ENCODE results near the gene GLT1D1.

GLT1D1 gene

GRCh38 chr12:128856035-128856790, 2.9 kb downstream of the GLT1D1 start:
- DNase-seq = no peak

- DNase-seq = no peak
Measured at GRCh38 chr12:128856791-128857078, 3.5 kb downstream of the GLT1D1 start.

- DNase-seq = peak; percentile 15
Measured at GRCh38 chr12:128857133-128857763, 4.0 kb downstream of the GLT1D1 start.

- DNase-seq = no peak
Measured at GRCh38 chr12:128859311-128859710, 6.0 kb downstream of the GLT1D1 start.

- DNase-seq = no peak
Measured at GRCh38 chr12:128861226-128862016, 8.1 kb downstream of the GLT1D1 start.

GRCh38 chr12:128863957-128864356, 10.7 kb downstream of the GLT1D1 start:
- DNase-seq = no peak

- DNase-seq = no peak
Measured at GRCh38 chr12:128864516-128865186, 11.4 kb downstream of the GLT1D1 start.

GRCh38 chr12:128867466-128867865, 14.2 kb downstream of the GLT1D1 start:
- no peak for DNase-seq

- DNase-seq = no peak
Measured at GRCh38 chr12:128871516-128871892, 18.2 kb downstream of the GLT1D1 start.

- DNase-seq = no peak
Measured at GRCh38 chr12:128872303-128872702, 19.0 kb downstream of the GLT1D1 start.

GRCh38 chr12:128876559-128876958, 23.3 kb downstream of the GLT1D1 start:
- DNase-seq = no peak

GRCh38 chr12:128879898-128880764, 26.9 kb downstream of the GLT1D1 start:
- no peak for DNase-seq

- DNase-seq = no peak
Measured at GRCh38 chr12:128891856-128892255, 38.6 kb downstream of the GLT1D1 start.

GRCh38 chr12:128903236-128903635, 50.0 kb downstream of the GLT1D1 start:
- DNase-seq = no peak

GRCh38 chr12:128905003-128905544, 51.8 kb downstream of the GLT1D1 start:
- DNase-seq = no peak

GRCh38 chr12:128906485-128907137, 53.3 kb downstream of the GLT1D1 start:
- no peak for DNase-seq

- no peak for DNase-seq
Measured at GRCh38 chr12:128908254-128908653, 55.0 kb downstream of the GLT1D1 start.

- DNase-seq = no peak
Measured at GRCh38 chr12:128909653-128910052, 56.4 kb downstream of the GLT1D1 start.

- DNase-seq = no peak
Measured at GRCh38 chr12:128910629-128911028, 57.4 kb downstream of the GLT1D1 start.

GRCh38 chr12:128911861-128912260, 58.6 kb downstream of the GLT1D1 start:
- no peak for DNase-seq

- DNase-seq = peak; percentile 87
Measured at GRCh38 chr12:128914908-128915563, 61.8 kb downstream of the GLT1D1 start.

Measured in SIG-M5 (cell line).